Measurements from ENCODE around the gene MFAP4. TPM values are rescaled to one million over a fixed set of nuclear protein-coding genes. Genes with fewer than 3 reads are reported as not detected.

MFAP4 gene
- total RNA-seq, 1 donor from 2014 or later = 119 TPM

DNA sequence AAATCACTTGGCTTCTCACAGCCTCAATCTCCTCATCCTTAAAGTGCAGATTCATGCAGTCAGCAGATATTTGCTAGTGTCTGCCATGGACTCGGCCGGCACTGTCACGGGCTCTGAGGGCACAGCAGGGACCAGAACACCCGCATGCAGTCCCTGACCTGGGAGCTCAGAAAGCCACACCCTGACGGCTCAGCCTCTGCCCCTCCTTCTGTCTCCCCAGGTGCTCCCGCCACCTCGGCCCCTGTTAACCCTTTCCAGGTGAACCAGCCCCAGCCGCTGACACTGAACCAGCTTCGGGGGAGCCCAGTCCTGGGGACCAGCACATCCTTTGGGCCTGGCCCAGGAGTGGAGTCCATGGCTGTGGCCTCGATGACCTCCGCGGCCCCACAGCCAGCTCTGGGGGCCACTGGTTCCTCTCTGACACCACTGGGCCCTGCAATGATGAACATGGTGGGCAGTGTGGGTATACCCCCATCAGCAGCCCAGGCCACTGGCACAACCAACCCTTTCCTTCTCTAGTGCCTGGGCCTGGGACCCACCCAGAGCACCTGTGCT lies 53.2 kb downstream of the MFAP4 start:
- no peak for DNase-seq (ENCODE audit: low spot score)

Other genes with a start within 250 kb of the MFAP4 start
- gene EPN2, start 149.8 kb downstream of the MFAP4 start, total RNA-seq = 63.9 TPM
- 22.7 TPM for gene B9D1, start 24.5 kb downstream of the MFAP4 start, total RNA-seq
- 30.6 TPM for gene MAPK7, start 8.7 kb downstream of the MFAP4 start, total RNA-seq
- 20.7 TPM for gene RNF112, start 24.0 kb upstream of the MFAP4 start, total RNA-seq
- 2.0 TPM for gene SLC47A1, start 146.7 kb upstream of the MFAP4 start, total RNA-seq

Data from ureter (tissue), 1 donor.